ENCODE measurements around the gene APLF. TPM values are rescaled to one million over a fixed set of nuclear protein-coding genes. Genes with fewer than 3 reads are reported as not detected.

The APLF gene
- total and polyA plus RNA-seq, 2 of the 8 experiments (the other 6 are each of a cell fraction or from before 2014, with no cell fraction given): 4.4 to 7.3 TPM

DNA sequence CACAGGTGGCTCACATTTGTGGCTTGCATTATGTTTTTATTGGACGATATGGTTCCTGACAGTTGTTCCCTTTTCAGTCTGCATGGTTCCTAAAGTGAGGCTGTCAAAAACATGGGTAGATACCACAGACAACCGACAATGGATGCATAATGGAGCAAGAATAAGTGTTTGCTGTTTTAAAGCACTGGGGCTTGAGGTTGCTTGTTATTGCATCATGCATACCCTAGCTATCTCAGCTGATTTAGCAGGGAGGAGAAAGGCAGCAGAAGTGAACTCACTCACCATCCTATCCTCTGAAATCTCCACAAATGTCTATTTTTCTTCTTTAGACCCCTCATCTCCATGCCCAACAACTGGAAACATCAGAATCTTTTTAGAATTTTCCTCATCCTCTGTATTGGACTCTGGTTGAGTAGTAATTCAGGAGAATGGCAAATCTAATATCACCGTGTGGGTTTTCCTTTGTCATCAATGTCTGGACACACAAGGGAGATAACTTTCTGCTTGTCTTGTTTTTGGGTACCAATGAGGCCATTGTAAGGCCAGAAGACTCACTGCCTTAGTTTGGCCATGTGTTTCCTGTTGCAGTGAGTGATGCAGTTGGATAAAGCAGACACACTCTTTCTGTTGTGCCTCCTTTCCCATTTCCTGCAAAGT is 47.0 kb upstream of the APLF start:
- no peak overlapping the region for H4K8ac ChIP-seq (ENCODE audit: extremely low read depth, insufficient read depth, low read length)

More for the DNA sequence above, 47.0 kb upstream of the APLF start:
- POLR2A ChIA-PET (ENCODE audit: partially characterized antibody): no interaction called here
- Histone ChIP-seq H3K4ac (replicated peaks; ENCODE audit: insufficient read length, low read depth, low read length) (no peak overlapping the region), H3K4me2 (ENCODE audit: insufficient read depth in 1 of 2, low read depth in 2 of 2, low read length in 2 of 2) (no peak overlapping the region), H3K9ac (replicated peaks in 1 of 4; ENCODE audit: extremely low read depth in 1 of 4, low read depth in 3 of 4, low read length in 3 of 4) (no peak overlapping the region), H2AFZ (ENCODE audit: low read length) (peak overlapping the region; percentile 68), H2BK15ac (ENCODE audit: low read length) (no peak overlapping the region), H2AK5ac (ENCODE audit: low read depth, low read length) (no peak overlapping the region), H2BK120ac (replicated peaks; ENCODE audit: low read depth, low read length) (no peak overlapping the region), H2BK5ac (ENCODE audit: low read depth, low read length) (no peak overlapping the region), H3K23me2 (ENCODE audit: low read depth, low read length) (no peaks in the 10 kb centered on the region), H3K27me3 (replicated peaks in 1 of 4; ENCODE audit: control insufficient read depth in 3 of 4, extremely low read depth in 1 of 4, insufficient read depth in 3 of 4, low read length in 3 of 4) (no peaks in the 10 kb centered on the region; a peak in 1 of 7 replicates), H3K4me3 (ENCODE audit: extremely low read depth in 1 of 4, insufficient read depth in 2 of 4, low read depth in 3 of 4, low read length in 4 of 4) (no peak overlapping the region), H3K14ac (ENCODE audit: insufficient read length) (no peak overlapping the region), H3K18ac (ENCODE audit: extremely low read depth, low read length) (0 out of 2 replicates have a peak overlapping the region, but pooled peaks have one; percentile 28), H3K9me3 (ENCODE audit: insufficient read depth in 2 of 2, low read depth in 1 of 2, low read length in 1 of 2) (no peaks in the 10 kb centered on the region), H2BK20ac (ENCODE audit: low read length) (no peak overlapping the region), H2BK12ac (ENCODE audit: low read depth, low read length) (no peak overlapping the region), H4K91ac (replicated peaks; ENCODE audit: insufficient read length, low read length) (no peak overlapping the region), H3K79me1 (ENCODE audit: low read depth, low read length) (no peaks in the 10 kb centered on the region), H3K56ac (replicated peaks; ENCODE audit: insufficient read length, low read depth, low read length) (no peak overlapping the region), H3K79me2 (ENCODE audit: control insufficient read depth in 1 of 2, insufficient read depth in 2 of 2, low read length in 2 of 2) (no peaks in the 10 kb centered on the region), H3K23ac (ENCODE audit: insufficient read length) (no peak overlapping the region), H3K36me3 (ENCODE audit: control insufficient read depth in 2 of 4, insufficient read depth in 4 of 4, low read length in 3 of 4) (no peaks in the 10 kb centered on the region), H4K5ac (ENCODE audit: insufficient read length, low read depth, low read length) (no peak overlapping the region), H4K20me1 (replicated peaks in 1 of 2; ENCODE audit: control insufficient read depth in 1 of 2, insufficient read depth in 2 of 2, low read length in 2 of 2) (no peaks in the 10 kb centered on the region), H3K27ac (ENCODE audit: low read depth, low read length) (no peak overlapping the region), H3K4me1 (replicated peaks in 1 of 4; ENCODE audit: control insufficient read depth in 3 of 4, insufficient read depth in 4 of 4, low read length in 3 of 4) (peaks cover 6 to 12% (median 8%) of the 10 kb centered on the region in 4 experiments; a peak in 5 of 7 replicates)
- FAIRE-seq: no peak
- TF ChIP-seq JUND (IDR thresholded peaks at IDR 0.05; ENCODE audit: low read length): no peak; the same call in 1 of the 2 replicates
- TF ChIP-seq TEAD4 (IDR thresholded peaks at IDR 0.05; ENCODE audit: low read depth, low read length): no peak
- no peak for TF ChIP-seq USF2 (IDR thresholded peaks at IDR 0.05; ENCODE audit: low read length)
- TF ChIP-seq CEBPB (IDR thresholded peaks at IDR 0.05; ENCODE audit: low read depth, low read length): peak; percentile 82
- CTCF ChIA-PET (ENCODE audit: partially characterized antibody): interaction anchor here (7.7 kb wide), 1 partner anchor 20 kb away, joined by 51 read pairs; no protein-coding TSS in a partner anchor
- DNase-seq (ENCODE audit: low read depth in 1 of 2, low spot score in 2 of 2): no peak
- 92% methylated on average over 3 of the region's 3 CpGs; no CpG with 5 or more reads in 1 of the 2 experiments for WGBS, 2 experiments (ENCODE audit: extremely low coverage in 1 of 2, insufficient coverage in 1 of 2, insufficient read length in 1 of 2, insufficient replicate concordance in 2 of 2, low coverage in 1 of 2, low lambda C conversion rate in 2 of 2, missing lambda C conversion rate in 1 of 2)
